ENCODE measurements around the gene AGBL4.

The AGBL4 gene

GRCh38 chr1:48864913-48865312 is 1158.8 kb downstream of the AGBL4 start:
- ChIA-PET CTCF (interaction anchor here (1.3 kb wide), 1 partner anchor 292 kb away, joined by 3 read pairs; no protein-coding TSS in a partner anchor), POLR2A (no interaction called here)
- H3K4me3 ChIP-seq (ENCODE audit: low read depth, low read length) = no peak overlapping the region
- H3K27ac ChIP-seq (ENCODE audit: extremely low read depth, low read depth, low read length) = no peak overlapping the region
- TF ChIP-seq ZNF830 (tag by site-specific recombination; IDR thresholded peaks at IDR 0.05; ENCODE audit: low read depth) (no peak), ZNF324 (tag by site-specific recombination; IDR thresholded peaks at IDR 0.05) (no peak), ZSCAN16 (tag by site-specific recombination; IDR thresholded peaks at IDR 0.05) (no peak), ZXDB (tag by site-specific recombination; IDR thresholded peaks at IDR 0.05) (no peak), HOXD13 (CRISPR knock-in tag; IDR thresholded peaks at IDR 0.05; ENCODE audit: borderline replicate concordance) (no peak), ZNF132 (tag by site-specific recombination; IDR thresholded peaks at IDR 0.05; ENCODE audit: borderline replicate concordance) (no peak), ZNF311 (tag by site-specific recombination; IDR thresholded peaks at IDR 0.05; ENCODE audit: borderline replicate concordance) (no peak), ZNF658 (tag by site-specific recombination; IDR thresholded peaks at IDR 0.05) (no peak), ZNF274 (IDR thresholded peaks at IDR 0.05; ENCODE audit: low read length) (no peak), ZNF274 (tag by site-specific recombination; IDR thresholded peaks at IDR 0.05; ENCODE audit: borderline replicate concordance) (no peak)
- TF ChIP-seq, protein P1, sequence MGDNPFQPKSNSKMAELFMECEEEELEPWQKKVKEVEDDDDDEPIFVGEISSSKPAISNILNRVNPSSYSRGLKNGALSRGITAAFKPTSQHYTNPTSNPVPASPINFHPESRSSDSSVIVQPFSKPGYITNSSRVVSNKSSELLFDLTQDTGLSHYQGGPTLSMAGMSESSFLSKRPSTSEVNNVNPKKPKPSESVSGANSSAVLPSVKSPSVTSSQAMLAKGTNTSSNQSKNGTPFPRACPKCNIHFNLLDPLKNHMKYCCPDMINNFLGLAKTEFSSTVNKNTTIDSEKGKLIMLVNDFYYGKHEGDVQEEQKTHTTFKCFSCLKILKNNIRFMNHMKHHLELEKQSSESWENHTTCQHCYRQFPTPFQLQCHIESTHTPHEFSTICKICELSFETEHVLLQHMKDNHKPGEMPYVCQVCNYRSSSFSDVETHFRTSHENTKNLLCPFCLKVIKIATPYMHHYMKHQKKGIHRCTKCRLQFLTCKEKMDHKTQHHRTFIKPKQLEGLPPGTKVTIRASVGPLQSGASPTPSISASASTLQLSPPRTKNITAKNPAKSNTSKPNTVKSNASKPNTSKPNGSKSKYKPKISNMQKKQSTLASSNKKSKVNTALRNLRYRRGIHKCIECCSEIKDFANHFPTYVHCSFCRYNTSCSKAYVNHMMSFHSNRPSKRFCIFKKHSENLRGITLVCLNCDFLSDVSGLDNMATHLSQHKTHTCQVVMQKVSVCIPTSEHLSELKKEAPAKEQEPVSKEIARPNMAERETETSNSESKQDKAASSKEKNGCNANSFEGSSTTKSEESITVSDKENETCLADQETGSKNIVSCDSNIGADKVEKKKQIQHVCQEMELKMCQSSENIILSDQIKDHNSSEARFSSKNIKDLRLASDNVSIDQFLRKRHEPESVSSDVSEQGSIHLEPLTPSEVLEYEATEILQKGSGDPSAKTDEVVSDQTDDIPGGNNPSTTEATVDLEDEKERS (tag by site-specific recombination; IDR thresholded peaks at IDR 0.05) = no peak
- TF ChIP-seq, protein P2, sequence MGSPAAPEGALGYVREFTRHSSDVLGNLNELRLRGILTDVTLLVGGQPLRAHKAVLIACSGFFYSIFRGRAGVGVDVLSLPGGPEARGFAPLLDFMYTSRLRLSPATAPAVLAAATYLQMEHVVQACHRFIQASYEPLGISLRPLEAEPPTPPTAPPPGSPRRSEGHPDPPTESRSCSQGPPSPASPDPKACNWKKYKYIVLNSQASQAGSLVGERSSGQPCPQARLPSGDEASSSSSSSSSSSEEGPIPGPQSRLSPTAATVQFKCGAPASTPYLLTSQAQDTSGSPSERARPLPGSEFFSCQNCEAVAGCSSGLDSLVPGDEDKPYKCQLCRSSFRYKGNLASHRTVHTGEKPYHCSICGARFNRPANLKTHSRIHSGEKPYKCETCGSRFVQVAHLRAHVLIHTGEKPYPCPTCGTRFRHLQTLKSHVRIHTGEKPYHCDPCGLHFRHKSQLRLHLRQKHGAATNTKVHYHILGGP (tag by site-specific recombination; IDR thresholded peaks at IDR 0.05) = no peak
- TF ChIP-seq, protein P3, sequence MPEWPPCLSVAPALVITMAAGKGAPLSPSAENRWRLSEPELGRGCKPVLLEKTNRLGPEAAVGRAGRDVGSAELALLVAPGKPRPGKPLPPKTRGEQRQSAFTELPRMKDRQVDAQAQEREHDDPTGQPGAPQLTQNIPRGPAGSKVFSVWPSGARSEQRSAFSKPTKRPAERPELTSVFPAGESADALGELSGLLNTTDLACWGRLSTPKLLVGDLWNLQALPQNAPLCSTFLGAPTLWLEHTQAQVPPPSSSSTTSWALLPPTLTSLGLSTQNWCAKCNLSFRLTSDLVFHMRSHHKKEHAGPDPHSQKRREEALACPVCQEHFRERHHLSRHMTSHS (tag by site-specific recombination; IDR thresholded peaks at IDR 0.05) = no peak
- TF ChIP-seq, protein P4, sequence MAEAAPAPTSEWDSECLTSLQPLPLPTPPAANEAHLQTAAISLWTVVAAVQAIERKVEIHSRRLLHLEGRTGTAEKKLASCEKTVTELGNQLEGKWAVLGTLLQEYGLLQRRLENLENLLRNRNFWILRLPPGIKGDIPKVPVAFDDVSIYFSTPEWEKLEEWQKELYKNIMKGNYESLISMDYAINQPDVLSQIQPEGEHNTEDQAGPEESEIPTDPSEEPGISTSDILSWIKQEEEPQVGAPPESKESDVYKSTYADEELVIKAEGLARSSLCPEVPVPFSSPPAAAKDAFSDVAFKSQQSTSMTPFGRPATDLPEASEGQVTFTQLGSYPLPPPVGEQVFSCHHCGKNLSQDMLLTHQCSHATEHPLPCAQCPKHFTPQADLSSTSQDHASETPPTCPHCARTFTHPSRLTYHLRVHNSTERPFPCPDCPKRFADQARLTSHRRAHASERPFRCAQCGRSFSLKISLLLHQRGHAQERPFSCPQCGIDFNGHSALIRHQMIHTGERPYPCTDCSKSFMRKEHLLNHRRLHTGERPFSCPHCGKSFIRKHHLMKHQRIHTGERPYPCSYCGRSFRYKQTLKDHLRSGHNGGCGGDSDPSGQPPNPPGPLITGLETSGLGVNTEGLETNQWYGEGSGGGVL (tag by site-specific recombination; IDR thresholded peaks at IDR 0.05) = no peak
- TF ChIP-seq, protein P5, sequence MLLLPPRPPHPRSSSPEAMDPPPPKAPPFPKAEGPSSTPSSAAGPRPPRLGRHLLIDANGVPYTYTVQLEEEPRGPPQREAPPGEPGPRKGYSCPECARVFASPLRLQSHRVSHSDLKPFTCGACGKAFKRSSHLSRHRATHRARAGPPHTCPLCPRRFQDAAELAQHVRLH (tag by site-specific recombination; IDR thresholded peaks at IDR 0.05) = no peak
- H3K9me3 ChIP-seq (ENCODE audit: control insufficient read depth, insufficient read depth, low read depth, low read length) = no peaks in the 10 kb centered on the region
- no peaks in the 10 kb centered on the region for H3K4me1 ChIP-seq (ENCODE audit: control insufficient read depth, insufficient read depth, low read length)
- H3K36me3 ChIP-seq (ENCODE audit: control insufficient read depth in 2 of 2, insufficient read depth in 1 of 2, low read length in 2 of 2) = no peaks in the 10 kb centered on the region

- H3K4me1 ChIP-seq (ENCODE audit: control insufficient read depth, insufficient read depth, low read length) = no peaks in the 10 kb centered on the region
- H3K9me3 ChIP-seq (ENCODE audit: control insufficient read depth, insufficient read depth, low read depth, low read length) = no peaks in the 10 kb centered on the region
- TF ChIP-seq, protein P2 (tag by site-specific recombination; IDR thresholded peaks at IDR 0.05) = 0 out of 2 replicates have a peak, but pooled peaks have one; percentile 19
- TF ChIP-seq, protein P6, sequence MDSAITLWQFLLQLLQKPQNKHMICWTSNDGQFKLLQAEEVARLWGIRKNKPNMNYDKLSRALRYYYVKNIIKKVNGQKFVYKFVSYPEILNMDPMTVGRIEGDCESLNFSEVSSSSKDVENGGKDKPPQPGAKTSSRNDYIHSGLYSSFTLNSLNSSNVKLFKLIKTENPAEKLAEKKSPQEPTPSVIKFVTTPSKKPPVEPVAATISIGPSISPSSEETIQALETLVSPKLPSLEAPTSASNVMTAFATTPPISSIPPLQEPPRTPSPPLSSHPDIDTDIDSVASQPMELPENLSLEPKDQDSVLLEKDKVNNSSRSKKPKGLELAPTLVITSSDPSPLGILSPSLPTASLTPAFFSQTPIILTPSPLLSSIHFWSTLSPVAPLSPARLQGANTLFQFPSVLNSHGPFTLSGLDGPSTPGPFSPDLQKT (IDR thresholded peaks at IDR 0.05; ENCODE audit: borderline replicate concordance, low read depth, low read length) = no peak
- ChIA-PET POLR2A (no interaction called here), CTCF (no interaction called here)
- H3K4me3 ChIP-seq (ENCODE audit: low read depth, low read length) = no peak overlapping the region
- no peaks in the 10 kb centered on the region for H3K36me3 ChIP-seq (ENCODE audit: control insufficient read depth in 2 of 2, insufficient read depth in 1 of 2, low read length in 2 of 2)
- H3K27ac ChIP-seq (ENCODE audit: extremely low read depth, low read depth, low read length) = no peak overlapping the region
Measured at GRCh38 chr1:48859456-48859855, 1164.3 kb downstream of the AGBL4 start.

Measured in HEK293 (cell line).